OCI-LY1 (cell line): Measurements from ENCODE around the gene CFAP58.

Experiments used
- H2AFZ ChIP-seq: fragments of 200-600 bp; sonication (generic), shearing (Covaris generic); 2 replicates; pipeline ENCODE4 v1.6.0; 2014; ENCODE audit warnings: antibody characterized with exemption, mild to moderate bottlenecking, low read length
- H3F3A ChIP-seq: fragments of 200-600 bp; sonication (generic), shearing (Covaris generic); 2 replicates; pipeline ENCODE4 v1.6.0; 2014; ENCODE audit warnings: mild to moderate bottlenecking, antibody characterized with exemption, low read length, moderate library complexity; ENCODE audit not compliant: insufficient read depth
- H3K27ac ChIP-seq: fragments of 200-600 bp; sonication (generic); 2 replicates; pipeline ENCODE4 v1.5.1; 2014; ENCODE audit warnings: low read length, mixed run types, mild to moderate bottlenecking, low read depth; ENCODE audit not compliant: poor library complexity, severe bottlenecking
- H3K27me3 ChIP-seq: fragments of 200-600 bp; sonication (generic); 2 replicates; pipeline ENCODE4 v1.6.0; 2014; ENCODE audit warnings: antibody characterized with exemption, mild to moderate bottlenecking, low read length, moderate library complexity; ENCODE audit not compliant: insufficient read depth
- H3K36me3 ChIP-seq: fragments of 200-600 bp; sonication (generic); 2 replicates; pipeline ENCODE4 v1.6.1; 2014; ENCODE audit warnings: mild to moderate bottlenecking, antibody characterized with exemption, low read length, moderate library complexity, mixed read lengths; ENCODE audit not compliant: insufficient read depth
- H3K4me1 ChIP-seq: fragments of 200-600 bp; sonication (generic); 2 replicates; pipeline ENCODE4 v1.5.1; 2014; ENCODE audit warnings: mild to moderate bottlenecking, low read length, moderate library complexity; ENCODE audit not compliant: insufficient read depth, severe bottlenecking
- H3K4me2 ChIP-seq: fragments of 200-600 bp; sonication (generic), shearing (Covaris generic); 2 replicates; pipeline ENCODE4 v1.6.1; 2014; ENCODE audit warnings: low read length
- H3K4me3 ChIP-seq: fragments of 200-600 bp; sonication (generic); 2 replicates; pipeline ENCODE4 v1.5.1; 2014; ENCODE audit warnings: low read length, low read depth, mild to moderate bottlenecking, mixed read lengths; ENCODE audit not compliant: poor library complexity, severe bottlenecking
- H3K79me2 ChIP-seq: fragments of 200-600 bp; shearing (Covaris generic); 2 replicates; pipeline ENCODE4 v1.6.1; 2016; ENCODE audit warnings: mixed run types, low read length, mixed read lengths; ENCODE audit not compliant: insufficient read depth
- H3K9ac ChIP-seq: fragments of 200-600 bp; sonication (generic), shearing (Covaris generic); 2 replicates; pipeline ENCODE4 v1.6.1; 2014; ENCODE audit warnings: mild to moderate bottlenecking, low read length, mixed read lengths
- H3K9me2 ChIP-seq: fragments of 200-600 bp; sonication (generic), shearing (Covaris generic); 2 replicates; pipeline ENCODE4 v1.6.1; 2014; ENCODE audit warnings: low read depth, mild to moderate bottlenecking, low read length, mixed read lengths
- H3K9me3 ChIP-seq: fragments of 200-600 bp; shearing (Covaris generic); 2 replicates; pipeline ENCODE4 v1.6.1; 2014; ENCODE audit warnings: low read length, mixed read lengths
- H4K20me1 ChIP-seq: fragments of 200-600 bp; sonication (generic), shearing (Covaris generic); 2 replicates; pipeline ENCODE4 v1.6.0; 2016; ENCODE audit warnings: mild to moderate bottlenecking, low read length; ENCODE audit not compliant: insufficient read depth
- EZH2 ChIP-seq: fragments of 200-600 bp; sonication (generic), shearing (Covaris generic); IDR thresholded peaks from 2 replicates; pipeline ENCODE4 v1.8.0; 2017; ENCODE audit warnings: borderline replicate concordance, mixed run types, mild to moderate bottlenecking, antibody characterized with exemption, low read length, moderate library complexity, mixed read lengths
- TF ChIP-seq, protein P1 (sequence below): fragments of 200-600 bp; sonication (generic), shearing (Covaris generic); IDR thresholded peaks from 2 replicates; pipeline ENCODE4 v1.5.1; 2017; ENCODE audit warnings: mild to moderate bottlenecking, antibody characterized with exemption, low read length, moderate library complexity, mixed read lengths

CFAP58 gene

DNA sequence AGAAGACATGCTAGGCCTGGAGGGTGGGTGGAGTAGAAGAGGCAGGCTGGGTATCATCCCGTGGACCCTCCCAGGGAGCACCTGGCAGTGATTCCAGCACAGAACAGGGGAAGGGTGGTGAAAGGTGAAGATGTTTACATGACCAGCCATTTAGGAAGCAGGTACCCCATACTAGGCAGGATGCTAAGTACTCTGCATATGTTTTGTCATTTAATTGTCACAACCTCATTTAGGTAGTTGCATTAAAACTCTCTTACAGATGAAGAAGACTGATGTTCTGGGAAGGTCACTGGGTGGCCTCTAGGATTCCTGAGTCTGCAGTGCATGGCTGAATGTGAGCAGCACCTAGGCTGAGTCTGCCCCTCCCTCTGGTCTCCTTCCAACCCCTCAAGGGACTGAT, 30.5 kb upstream of the CFAP58 start:
- Histone ChIP-seq H4K20me1 (no peaks in the 10 kb centered on the region), H3K27ac (no peak overlapping the region), H3K4me1 (peaks cover 25% of the 10 kb centered on the region), H3K27me3 (no peaks in the 10 kb centered on the region), H2AFZ (no peak overlapping the region), H3K9me2 (no peaks in the 10 kb centered on the region), H3K9me3 (no peaks in the 10 kb centered on the region), H3K4me2 (no peak overlapping the region), H3K9ac (no peak overlapping the region), H3K79me2 (no peaks in the 10 kb centered on the region), H3F3A (no peaks in the 10 kb centered on the region), H3K36me3 (no peaks in the 10 kb centered on the region), H3K4me3 (no peak overlapping the region)
- TF ChIP-seq, protein P1, sequence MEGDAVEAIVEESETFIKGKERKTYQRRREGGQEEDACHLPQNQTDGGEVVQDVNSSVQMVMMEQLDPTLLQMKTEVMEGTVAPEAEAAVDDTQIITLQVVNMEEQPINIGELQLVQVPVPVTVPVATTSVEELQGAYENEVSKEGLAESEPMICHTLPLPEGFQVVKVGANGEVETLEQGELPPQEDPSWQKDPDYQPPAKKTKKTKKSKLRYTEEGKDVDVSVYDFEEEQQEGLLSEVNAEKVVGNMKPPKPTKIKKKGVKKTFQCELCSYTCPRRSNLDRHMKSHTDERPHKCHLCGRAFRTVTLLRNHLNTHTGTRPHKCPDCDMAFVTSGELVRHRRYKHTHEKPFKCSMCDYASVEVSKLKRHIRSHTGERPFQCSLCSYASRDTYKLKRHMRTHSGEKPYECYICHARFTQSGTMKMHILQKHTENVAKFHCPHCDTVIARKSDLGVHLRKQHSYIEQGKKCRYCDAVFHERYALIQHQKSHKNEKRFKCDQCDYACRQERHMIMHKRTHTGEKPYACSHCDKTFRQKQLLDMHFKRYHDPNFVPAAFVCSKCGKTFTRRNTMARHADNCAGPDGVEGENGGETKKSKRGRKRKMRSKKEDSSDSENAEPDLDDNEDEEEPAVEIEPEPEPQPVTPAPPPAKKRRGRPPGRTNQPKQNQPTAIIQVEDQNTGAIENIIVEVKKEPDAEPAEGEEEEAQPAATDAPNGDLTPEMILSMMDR: no peak
- TF ChIP-seq EZH2: no peak

DNA sequence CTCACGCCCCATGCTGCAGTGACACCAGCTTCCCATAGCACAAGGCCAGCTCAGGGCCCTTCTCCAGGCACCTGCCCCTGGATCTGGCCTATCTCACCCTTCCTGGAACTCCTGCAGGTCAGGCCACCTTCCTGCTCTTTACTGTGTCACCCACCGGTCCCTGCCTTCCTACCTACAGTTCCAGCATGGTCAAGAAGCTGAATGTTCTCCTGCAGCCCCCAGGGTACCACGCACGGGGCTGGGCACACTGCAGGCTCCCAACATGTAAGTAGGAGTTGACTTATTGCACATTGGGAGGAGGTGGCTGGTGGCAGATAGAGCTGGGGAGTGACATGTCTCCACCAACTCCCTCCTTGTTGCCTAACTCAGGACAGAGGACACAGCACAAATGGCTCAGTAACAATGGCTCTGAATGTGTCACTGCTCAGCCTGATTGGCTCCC, 29.9 kb upstream of the CFAP58 start:
- Histone ChIP-seq H3K9ac (no peak overlapping the region), H4K20me1 (no peaks in the 10 kb centered on the region), H3K27ac (no peak overlapping the region), H3K79me2 (no peaks in the 10 kb centered on the region), H3K4me3 (no peak overlapping the region), H3F3A (no peaks in the 10 kb centered on the region), H3K4me2 (no peak overlapping the region), H3K4me1 (peaks cover 31% of the 10 kb centered on the region), H3K9me3 (no peaks in the 10 kb centered on the region), H3K36me3 (no peaks in the 10 kb centered on the region), H2AFZ (no peak overlapping the region), H3K27me3 (no peaks in the 10 kb centered on the region), H3K9me2 (no peaks in the 10 kb centered on the region)
- TF ChIP-seq EZH2: no peak
- TF ChIP-seq, protein P1: no peak

DNA sequence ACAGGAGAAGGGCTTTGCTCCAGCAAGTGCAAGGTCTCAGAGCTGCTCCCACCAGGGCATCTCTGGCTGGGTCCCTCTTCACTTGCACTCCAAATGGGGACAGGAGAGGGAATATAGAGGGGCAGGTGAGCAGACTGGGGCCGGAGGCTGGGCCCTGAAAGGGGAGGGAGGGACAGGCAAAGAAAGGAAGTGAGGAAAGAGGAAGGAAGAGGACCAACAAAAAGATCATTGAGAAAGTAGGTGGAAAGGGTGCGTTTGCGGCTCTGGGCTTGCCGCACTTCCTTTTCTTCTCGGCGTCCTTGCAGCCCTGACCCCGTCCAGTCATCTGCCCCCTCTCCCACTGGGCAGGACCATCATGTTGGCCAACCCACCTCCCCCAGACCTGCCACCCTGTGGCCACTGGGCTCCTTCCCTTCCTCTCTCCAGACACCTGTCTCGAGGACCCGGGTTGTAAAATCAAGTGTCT, 29.4 kb upstream of the CFAP58 start:
- Histone ChIP-seq H2AFZ (no peak overlapping the region), H3K9me2 (no peaks in the 10 kb centered on the region), H3K27ac (no peak overlapping the region), H3K4me1 (peaks cover 36% of the 10 kb centered on the region), H3K4me3 (no peak overlapping the region), H3F3A (no peaks in the 10 kb centered on the region), H3K27me3 (no peaks in the 10 kb centered on the region), H3K9ac (no peak overlapping the region), H4K20me1 (no peaks in the 10 kb centered on the region), H3K9me3 (no peaks in the 10 kb centered on the region), H3K36me3 (no peaks in the 10 kb centered on the region), H3K4me2 (peak overlapping the region; percentile 44; the same call in 1 of the 2 replicates), H3K79me2 (no peaks in the 10 kb centered on the region)
- TF ChIP-seq, protein P1: no peak
- no peak for TF ChIP-seq EZH2
